HG03139 (cell line): ENCODE results near the gene FBXO15.

Experiments
- ATAC-seq: cut with Tn5 transposase; IDR thresholded peaks from one replicate; pipeline ENCODE4 v1.9.1; 2021; ENCODE audit not compliant: unreplicated experiment

Gene FBXO15, protein sequence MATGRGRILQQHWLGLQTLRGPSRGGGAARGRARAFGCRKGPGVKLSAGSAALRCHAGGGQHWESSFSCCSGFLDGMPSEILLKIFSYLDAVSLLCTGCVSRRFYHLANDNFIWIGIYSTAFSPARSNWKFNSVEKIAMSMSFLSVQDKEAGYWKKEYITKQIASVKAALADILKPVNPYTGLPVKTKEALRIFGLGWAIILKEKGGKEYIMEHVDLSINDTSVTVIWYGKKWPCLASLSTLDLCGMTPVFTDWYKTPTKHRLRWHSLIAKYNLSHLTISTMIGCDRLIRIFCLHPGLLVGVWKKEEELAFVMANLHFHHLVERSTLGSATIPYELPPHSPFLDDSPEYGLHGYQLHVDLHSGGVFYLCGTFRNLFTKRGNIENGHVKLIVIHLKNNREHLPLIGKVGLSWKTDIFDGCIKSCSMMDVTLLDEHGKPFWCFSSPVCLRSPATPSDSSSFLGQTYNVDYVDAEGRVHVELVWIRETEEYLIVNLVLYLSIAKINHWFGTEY

DNA sequence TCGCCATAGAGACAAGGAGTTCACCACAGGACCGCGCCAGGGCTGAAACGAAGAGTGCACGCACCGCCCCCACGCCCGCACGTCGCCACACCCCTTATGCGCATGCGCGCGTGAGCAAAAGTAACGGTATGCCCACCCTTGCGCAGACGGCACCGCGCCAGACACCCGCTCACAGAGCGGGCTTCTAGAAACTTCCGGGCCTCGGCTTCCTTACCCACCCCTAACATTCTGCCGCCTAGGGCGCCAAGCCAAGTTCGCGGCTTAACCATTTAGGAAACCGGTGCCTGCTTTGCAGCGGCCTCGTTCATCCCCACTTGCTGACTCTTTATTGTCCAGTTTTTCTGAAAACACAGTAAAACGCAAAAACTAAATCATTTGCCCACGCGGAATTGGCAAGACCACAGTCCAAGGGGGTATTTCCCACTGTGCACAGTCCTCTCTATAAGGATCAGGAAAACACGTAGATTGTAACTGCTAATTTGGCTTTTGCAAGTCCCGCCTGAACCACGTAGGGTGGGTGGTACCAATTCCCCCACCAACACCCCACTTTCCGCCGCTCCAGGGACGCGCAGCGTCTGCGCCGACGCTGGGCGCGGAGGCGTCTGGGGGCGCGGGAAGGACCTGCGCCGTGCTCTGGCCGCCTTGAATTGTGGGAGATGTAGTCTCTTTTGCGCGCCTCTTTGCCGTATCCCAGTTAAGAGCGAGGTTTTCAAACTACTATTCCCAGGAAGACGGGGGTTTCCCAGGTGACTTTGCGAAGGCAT, at the start of gene FBXO15, which contains the start of gene TIMM21:
Gene FBXO15, minus strand, starts transcription at position 56 of the 764 bp plus-strand sequence. Its CDS starts 49 bp downstream, at position 7.
Gene TIMM21, plus strand, starts transcription at position 745 of the 764 bp plus-strand sequence. CDS start 286 bp downstream, outside the sequence.
- ATAC-seq, result peak; percentile 88

DNA sequence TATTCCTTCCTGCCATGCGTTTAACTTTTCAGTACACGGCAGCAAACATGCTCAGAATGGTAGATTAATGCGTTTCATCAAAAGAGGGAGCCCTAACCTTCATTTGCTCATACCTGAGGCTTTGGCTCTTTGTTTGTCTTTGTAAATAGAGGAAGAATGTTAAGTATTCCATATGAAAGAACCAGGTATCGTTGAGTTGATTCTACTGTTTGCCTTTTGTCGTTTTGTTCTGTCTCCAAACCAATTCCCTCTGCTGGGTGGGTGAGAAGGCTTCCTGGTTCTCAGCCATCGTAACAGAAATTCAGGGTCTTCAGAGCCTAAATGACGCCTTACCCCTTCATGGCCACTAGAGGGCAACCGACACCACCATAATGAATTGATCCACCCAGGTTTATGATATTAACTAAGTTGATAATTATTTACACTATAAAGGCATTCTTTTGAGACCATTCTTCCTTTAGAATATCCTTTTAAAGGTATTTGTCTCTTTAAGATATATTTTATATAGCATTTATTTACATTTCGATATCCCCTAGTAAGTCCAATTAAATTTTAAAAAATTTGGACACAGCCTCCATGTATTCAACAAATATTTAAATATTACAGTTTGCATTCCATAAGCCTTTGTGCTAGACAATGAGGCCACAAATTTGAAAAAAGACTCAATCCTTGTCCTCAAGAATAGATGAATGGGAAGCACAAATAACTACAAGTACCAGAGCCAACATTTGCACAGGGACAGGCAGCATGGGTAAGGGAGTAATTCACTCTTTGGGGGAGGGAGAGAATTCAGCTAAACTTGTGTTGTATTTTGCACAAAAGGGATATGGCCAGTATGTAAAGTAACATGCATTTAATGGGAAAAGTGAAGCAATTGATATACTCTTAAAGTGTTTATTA, 48.8 kb upstream of the FBXO15 start:
- peak; percentile 85 for ATAC-seq

DNA sequence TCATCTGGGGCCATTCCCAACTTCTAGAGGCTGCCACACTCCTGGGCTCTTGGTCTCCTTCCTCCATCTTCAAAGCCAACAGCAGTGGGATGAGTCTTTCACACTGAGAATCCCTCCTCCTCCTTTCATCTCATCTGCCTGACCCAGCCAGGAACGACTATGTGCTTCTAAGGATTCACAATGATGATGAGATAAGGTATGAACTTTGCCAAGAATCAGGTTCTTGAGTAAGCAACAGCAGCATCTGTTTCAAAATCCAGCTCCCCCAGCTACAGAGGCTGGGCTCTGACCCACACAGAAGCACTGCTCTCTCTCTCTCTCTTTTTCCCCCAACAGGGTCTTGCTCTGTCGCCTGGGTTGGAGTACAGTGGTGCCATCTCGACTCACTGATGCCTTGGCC, 47.1 kb upstream of the FBXO15 start:
- ATAC-seq, result no peak

DNA sequence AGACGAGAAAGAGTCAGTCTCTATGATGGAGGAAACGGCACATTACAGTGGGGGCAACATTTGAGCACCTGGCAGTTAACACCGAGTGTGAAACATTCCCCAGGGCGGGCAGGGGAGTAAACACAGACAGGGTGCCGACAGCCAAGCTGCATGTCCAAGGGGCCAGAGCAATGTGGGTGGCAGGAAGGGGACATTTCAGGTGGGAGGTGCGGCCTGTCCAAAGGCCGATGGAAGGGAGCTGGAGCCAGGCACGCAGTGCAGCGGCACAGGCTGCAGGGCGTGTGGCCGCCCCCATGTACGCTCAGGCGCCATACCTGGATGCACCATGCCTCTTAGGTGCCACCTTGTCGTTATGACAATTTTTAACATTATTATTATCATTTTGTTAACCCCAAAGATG, 43.9 kb upstream of the FBXO15 start:
- ATAC-seq, result no peak

DNA sequence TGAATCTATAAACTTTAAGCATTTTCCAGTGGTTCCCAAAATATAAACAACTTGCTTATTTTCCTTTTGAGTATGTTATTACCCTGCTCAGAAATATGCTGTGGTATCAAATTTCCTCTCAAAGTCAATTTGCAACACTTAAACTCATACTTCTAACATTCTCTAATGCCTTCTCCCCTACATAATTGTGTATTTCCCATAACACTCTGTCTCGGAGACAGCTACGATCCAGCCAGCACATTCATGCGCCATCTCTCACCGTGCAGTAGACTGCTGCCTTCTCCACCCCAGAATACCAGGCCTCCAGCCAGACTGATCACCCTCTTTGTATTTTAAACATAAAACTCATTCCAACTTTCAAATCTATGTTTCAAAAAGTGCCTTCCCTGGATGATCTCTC, 42.5 kb upstream of the FBXO15 start:
- ATAC-seq, result no peak

DNA sequence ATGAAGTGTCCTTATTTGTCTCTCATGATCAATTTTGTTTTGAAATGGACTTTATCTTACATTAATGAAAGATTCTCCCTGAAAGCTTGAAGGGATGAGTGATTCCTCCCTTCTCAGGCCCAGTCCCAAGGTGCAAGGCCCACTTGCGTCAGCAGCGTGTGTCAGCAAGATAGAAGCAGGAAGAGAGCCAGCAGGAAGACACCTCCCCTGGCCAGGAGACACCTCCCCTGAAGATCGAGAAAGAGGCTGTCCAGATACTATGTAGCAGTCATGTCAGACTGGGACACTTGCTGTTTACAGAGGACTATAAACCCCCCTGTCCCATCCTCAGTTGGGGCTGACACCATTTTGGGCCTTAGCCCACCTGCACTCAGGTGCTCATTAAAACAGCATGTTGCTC, 39.0 kb upstream of the FBXO15 start:
- ATAC-seq, result no peak

DNA sequence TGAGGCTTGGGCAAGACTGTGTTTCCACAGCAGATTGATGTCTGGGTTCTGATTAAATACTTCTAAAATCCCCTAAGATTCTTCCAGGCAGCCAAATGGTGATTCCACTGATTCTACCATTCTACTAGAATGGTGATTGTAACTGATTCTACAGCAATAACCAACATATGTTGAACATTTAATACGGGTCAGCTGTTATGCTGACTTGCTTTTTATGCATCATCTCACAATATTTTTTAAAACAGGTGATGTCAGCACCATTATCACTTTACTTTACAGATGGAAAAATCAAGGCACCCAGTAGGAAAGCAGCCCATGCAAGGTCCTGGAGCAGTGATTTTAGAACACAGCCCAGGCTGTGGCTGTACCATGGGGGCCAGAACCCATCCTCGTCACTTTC, 38.2 kb upstream of the FBXO15 start:
- ATAC-seq, result no peak

DNA sequence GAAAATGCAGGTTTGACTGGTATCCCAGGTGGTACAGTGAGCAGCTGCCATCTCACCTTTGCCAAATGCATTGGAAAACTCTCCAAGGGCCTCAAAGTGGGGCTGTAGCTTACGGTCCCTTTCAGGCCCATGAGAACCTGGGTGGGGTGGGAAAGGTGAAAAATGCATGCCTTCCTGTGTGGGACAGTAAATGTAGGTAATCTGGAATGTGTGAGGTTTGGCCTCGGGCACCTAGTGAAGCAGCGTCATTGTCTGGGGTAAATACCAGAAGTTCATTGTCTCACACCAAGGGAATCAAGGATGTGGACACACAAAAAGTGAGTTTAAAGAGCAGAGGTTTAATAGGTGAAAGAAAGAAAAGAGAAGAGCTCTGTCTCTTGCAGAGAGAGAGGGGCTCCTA, 37.2 kb upstream of the FBXO15 start:
- no peak for ATAC-seq

DNA sequence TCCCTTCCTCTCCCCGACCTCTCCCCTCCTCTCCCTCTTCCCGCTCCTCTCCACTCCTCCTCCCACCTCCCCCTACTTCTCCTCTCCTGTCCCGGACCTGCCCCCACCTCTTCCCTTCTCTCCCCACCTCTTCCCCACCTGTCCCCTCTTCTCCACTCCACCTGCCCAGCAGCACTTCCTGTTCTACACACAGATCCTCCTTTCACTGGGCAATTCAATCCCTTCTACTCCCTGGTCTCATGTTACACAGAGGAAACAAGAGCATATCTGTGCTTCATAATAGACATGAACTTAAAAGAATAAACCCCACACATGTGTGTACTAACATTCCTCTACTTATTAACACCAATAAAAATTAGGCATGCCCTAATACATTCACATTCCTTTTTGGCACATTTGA, 35.5 kb upstream of the FBXO15 start:
- ATAC-seq, result no peak

DNA sequence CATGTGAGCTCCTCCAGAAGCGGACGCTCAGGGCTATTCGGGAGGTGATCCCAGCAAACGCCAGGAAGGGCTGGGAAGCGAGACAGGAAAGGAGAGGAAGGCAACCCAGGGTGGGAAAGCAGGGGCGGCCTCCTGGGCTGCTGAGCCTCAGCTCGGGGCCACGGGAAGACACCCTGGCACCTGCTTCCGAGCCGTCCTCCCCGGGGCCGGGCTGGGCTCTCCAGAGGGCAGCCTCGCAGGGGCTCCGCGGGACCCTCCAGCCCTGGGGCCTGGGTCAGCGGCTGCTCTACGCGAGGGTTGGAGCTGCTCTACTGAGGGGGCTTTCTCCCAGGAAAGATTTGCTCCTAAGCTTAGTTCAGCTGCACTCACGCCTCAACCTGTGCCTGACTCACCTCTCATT, 34.7 kb upstream of the FBXO15 start:
- no peak for ATAC-seq

DNA sequence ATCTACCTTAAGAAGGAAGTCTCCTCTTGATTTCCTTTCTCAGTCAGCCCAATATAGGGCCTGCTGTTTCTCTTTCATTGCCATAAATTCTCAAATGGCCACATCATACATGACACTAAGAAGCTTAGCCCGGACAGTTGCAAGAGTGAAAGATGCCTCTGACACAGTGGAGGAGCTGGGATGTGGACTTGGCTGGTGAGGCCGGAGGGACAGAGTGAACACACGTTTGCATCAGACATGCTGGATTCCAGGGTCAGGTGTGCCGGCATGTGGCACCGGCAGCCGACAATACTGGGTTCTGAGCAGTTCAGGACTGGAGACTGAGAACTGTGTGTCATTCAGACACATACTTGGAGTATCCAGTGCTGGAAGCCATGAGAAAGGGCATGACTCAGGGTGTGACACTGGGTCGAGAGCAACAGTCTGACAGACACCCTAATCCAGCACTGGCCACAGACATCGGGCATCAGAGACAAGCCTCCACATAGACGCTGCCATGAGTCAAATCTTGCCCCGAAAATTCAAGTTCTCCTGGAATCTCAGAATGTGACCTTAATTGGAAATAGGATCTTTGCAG, 32.1 kb upstream of the FBXO15 start:
- ATAC-seq, result no peak

DNA sequence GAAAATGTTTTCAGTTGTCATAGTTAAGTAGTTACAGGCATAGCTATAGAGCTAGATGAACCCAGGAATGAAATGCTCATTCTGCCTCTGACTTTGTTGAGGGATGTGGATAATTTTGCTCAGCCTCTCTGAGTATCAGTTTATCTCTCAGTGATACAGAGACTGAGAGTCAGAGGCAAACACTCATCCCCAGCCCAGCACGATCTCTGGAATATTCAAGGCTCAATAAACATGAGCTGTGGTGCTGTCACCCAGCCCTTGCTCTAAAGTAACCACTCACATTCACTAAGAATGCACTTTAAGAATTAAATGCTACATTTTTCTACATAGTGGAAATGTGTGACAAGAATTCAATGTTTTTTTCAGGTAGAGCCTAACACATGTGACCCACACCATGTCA, 31.2 kb upstream of the FBXO15 start:
- no peak for ATAC-seq

DNA sequence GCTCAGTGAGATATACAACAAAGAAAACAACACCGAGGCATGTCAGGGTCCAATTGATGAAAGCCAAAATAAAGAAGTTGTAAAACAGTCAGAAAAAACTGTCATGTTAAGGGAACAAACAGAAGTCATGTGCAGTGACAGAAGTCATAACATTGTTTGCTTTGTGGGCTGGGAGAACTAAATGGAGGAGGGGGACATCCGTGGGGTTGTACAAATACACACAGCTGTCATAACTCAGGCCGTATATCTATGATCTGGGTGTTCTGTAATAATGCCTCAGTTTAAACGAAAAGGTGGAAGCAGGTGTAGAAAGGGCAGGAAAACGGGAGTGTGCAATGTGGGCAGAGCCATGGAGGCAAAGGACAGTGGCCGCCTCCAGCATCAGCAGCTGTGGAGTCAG, 28.0 kb upstream of the FBXO15 start:
- ATAC-seq, result no peak

DNA sequence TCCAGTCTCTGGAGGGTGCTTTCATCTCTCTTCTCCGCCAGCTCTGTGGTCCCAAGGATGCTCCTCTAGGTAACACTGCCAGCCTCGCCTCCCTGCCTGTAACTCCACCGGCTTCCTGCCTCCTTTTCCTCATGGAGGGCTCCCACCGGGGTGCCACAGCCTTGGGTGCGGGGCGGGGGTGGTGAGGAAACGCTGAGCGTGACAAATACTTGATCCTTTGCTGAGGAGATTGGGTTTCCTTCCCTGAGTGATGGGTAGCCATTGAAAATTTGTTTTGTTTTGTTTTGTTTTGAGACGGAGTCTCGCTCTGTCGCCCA, 25.8 kb upstream of the FBXO15 start:
- no peak for ATAC-seq

DNA sequence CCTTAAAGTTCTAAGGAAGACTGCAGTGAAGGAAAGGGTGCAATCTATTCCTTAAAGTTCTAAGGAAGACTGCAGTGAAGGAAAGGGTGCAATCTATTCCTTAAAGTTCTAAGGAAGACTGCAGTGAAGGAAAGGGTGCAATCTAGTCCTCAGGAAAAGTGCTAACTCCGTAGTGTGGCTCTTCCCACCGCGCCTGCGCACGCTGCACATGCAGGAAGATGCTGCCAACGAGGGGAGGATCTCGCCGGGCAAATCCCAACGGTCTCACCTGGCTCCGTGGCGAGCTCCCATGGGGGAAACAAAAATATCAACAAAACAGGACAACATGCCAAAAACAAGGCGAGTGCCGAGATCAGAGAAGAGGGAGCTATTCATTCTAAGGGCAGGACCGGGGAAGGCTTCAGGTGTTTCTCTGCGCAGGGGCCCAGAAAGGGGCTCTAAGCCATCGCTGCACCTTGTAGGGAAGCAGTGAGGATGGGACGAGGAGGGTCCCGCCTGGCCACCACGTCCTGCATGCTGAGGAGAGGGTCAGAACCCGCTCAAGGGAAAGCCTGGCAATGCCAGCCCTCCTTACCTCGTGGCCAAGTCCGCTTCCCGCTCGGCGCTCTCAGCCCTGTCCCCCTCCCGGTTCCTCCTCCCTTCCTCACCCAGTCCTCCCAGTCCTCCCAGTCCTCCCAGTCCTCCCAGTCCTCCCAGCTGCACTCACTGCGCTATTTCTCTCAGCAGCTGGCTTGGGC, 25.2 kb upstream of the FBXO15 start:
- no peak for ATAC-seq

DNA sequence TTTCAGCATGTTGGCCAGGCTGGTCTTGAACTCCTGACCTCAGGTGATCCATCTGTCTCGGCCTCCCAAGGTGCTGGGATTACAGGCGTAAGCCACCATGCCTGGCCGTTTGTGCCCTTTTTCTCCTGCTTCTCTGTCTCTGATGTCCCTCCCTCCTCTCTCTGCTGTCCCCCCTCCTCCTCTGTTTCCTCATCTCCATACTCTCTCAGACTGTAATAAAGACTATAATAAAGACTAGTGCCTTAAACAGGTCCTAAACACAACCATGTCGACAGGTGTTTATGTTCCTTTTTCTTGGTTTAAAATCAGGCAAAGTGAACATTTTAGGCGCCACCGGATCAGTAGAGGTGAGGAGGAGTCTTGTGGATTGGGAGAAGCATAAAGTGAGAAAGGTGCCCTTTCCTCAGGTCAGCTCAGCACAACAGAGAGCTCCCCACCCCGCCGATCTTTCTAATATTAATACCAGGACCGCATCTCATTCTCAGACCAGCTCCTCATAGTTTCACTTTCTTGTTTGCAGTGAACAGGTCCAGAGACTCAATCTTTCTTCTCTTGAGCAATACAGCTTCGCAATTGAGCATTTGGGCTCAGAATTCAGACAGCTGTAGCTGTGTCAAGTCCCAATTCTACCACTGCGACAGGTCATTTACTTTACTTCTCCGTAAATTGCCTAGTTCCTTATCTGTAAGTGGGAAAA, 24.4 kb upstream of the FBXO15 start:
- ATAC-seq, result peak; percentile 87

DNA sequence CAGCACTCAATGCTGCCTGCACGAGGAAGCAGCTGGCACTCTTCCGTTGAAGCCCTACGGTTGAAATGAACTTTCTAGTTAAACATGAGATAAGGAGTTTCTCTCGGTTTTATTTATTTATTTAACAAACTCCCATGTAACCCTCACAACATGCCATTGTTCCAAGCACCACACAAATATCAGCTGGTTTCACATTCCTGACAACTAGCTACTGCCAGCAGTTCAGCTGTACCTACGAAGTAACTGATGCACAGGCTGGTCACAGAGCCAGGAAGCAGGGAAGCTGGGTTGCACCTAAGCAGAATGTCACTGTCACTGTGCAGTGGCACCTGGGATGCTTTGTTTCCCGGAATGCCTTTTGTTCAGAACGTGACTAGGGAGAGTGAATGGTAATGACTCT, 18.8 kb upstream of the FBXO15 start:
- no peak for ATAC-seq

DNA sequence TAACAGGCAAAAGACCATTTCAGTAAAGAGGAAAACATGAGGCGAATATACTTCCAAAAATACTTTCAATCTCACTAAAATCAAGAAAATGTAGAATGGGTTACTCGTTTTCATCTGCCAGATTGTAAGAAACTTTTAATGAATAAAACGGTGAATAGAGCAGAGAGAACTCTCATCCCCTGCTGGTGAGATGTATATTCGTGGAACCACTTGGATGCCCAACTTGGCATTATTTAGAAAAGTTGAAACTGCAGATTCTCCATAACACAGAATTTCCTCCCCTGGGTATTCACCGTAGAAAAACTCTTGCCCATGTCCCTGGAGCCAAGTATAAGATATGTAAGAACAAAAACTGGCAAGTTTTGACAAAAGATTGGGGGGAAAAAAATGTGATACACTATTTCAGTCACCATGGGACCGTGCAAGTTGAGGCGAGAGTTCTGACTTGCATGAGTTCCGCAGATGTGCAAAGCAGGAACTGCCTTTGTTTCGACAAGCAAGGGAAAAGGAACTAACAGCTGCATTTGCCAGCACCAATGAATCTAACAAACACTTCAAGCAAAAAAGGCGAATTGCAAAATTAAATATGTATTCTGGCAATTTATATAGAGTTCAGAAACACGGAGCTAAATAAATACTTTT, 15.5 kb upstream of the FBXO15 start:
- peak; percentile 58 for ATAC-seq

DNA sequence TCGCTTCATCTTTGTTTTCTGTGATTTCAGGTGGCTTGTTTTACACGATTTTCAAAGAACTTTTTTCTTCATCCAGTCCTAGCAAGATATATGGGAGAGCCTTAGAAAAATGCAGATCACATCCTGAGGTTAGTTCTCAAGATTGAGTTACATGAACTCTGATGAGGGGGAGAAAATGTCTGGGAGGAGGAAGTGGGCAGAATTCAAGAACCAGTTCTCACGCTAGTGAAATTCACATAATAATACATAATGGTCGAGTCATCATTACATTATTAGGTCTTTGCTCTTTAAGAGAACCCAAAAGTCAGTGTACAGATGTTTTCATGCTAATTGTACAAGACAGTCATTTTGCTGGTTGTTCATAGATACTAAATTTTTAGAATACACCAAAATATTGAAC, 7.6 kb upstream of the FBXO15 start:
- no peak for ATAC-seq
